SH-SY5Y (cell line): ENCODE measurements around the gene TMEM178A.

Experiments used
- GATA2 ChIP-seq: IDR thresholded peaks from 2 replicates; pipeline ENCODE4 v1.6.1; 2011; ENCODE audit warnings: mild to moderate bottlenecking, low read depth, low read length
- GATA3 ChIP-seq: IDR thresholded peaks from 2 replicates; pipeline ENCODE4 v1.6.1; 2011; ENCODE audit warnings: low read depth, mild to moderate bottlenecking, low read length, moderate library complexity

GRCh38 chr2:39640107-39640506, 25.6 kb upstream of the TMEM178A start:
- TF ChIP-seq GATA2, result no peak
- TF ChIP-seq GATA3, result no peak
